ENCODE results near the gene FGL2.

- TF ChIP-seq SMAD3 (CRISPR knock-in tag; IDR thresholded peaks at IDR 0.05; ENCODE audit: borderline replicate concordance): no peak
- TF ChIP-seq HMGXB4 (CRISPR knock-in tag; IDR thresholded peaks at IDR 0.05): no peak
- TF ChIP-seq, protein P1, sequence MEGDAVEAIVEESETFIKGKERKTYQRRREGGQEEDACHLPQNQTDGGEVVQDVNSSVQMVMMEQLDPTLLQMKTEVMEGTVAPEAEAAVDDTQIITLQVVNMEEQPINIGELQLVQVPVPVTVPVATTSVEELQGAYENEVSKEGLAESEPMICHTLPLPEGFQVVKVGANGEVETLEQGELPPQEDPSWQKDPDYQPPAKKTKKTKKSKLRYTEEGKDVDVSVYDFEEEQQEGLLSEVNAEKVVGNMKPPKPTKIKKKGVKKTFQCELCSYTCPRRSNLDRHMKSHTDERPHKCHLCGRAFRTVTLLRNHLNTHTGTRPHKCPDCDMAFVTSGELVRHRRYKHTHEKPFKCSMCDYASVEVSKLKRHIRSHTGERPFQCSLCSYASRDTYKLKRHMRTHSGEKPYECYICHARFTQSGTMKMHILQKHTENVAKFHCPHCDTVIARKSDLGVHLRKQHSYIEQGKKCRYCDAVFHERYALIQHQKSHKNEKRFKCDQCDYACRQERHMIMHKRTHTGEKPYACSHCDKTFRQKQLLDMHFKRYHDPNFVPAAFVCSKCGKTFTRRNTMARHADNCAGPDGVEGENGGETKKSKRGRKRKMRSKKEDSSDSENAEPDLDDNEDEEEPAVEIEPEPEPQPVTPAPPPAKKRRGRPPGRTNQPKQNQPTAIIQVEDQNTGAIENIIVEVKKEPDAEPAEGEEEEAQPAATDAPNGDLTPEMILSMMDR (IDR thresholded peaks at IDR 0.05): no peak
- TF ChIP-seq TCF7 (CRISPR knock-in tag; IDR thresholded peaks at IDR 0.05; ENCODE audit: low read depth): no peak
These were observed 10.7 kb downstream of the FGL2 start for GRCh38 chr7:77188731-77189437.

Data from WTC11 (cell line).